Right renal cortex interstitium (tissue), 3 donors: ENCODE results near the gene SORBS1. TPM values are rescaled to one million over a fixed set of nuclear protein-coding genes. Genes with fewer than 3 reads are reported as not detected.
"Not testable (repeated sequence)": the region's sequence is repeated elsewhere in the genome, so short reads cannot be mapped to it uniquely, and the experiment has no call there.

Source experiments
- DNase-seq, 3 donors: peaks; one replicate each; pipeline ENCODE4 v3.0.0-alpha.2; 2013; ENCODE audit warnings: low read depth in 3 of 3, low spot score in 2 of 3
- polyA plus RNA-seq, 3 donors: library from polyadenylated mRNA; unstranded; fragments of 120-200 nt; gene quantifications; one replicate each; pipeline ENCODE4 v1.2.1, GENCODE V29; 2013; ENCODE audit not compliant: insufficient read length in 3 of 3

The SORBS1 gene
- polyA plus RNA-seq, 3 donors = 26.1 to 27.9 (median 26.6) TPM

- DNase-seq = no peak
Observed at GRCh38 chr10:95356190-95356955, 204.8 kb downstream of the SORBS1 start.

DNA sequence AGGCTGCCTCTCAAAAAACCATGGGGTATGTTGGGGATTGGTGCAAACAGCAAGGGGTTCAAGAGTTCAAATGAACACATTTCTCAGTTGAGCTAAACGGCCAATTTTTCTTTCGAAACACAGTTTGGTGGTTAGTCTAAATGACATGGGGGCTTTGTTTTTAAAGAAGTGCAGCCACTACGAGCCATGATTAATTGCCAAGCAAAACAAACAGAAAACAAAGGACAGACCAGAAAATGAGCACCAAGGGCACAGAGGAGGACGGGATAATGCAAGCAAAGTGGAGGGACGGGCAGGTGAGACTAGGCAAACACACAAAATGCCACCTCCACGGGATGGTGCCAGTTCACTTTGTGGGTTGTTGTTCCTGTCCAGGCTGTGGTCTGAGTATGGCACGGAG is 205.9 kb downstream of the SORBS1 start:
- no peak for DNase-seq

- no peak for DNase-seq
Observed at GRCh38 chr10:95354110-95354509, 207.1 kb downstream of the SORBS1 start.

DNA sequence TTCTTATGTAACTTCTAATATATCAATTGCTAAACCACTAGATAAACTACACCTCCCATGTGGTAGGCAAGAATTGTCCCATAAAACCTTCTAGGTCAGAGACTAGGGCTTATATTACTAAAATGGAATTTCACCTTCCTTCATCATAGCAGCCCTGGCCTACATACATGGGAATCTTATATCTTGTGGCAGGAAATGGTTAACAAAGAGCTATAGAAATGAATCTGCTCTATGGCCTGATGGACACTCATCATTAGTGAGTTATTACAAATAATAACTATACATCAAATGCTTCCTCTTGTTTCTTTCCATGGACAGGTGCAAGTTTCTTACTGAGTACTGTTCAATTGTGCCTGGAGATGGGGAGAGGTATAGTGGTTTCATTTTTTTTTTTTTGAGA is 208.0 kb downstream of the SORBS1 start:
- no peak for DNase-seq

DNA sequence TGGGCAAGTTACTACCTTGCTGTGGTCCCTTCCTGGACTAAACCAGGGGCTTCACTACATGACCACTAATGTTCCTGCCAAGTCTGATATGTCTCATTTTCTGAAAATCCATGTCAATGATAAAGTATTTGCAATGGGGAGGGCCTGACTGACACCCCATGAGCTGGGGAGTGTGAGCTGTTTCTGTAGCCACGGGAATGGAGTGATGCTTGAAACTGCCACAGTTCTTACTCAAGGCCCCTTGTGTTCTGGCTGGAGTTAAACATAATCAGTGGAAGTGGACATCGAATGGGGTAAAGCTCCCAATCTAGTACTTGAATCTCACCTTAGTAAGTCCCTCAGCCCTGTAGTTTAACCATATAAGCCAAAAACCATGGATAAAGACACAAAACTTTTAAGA is 208.5 kb downstream of the SORBS1 start:
- DNase-seq = no peak

DNA sequence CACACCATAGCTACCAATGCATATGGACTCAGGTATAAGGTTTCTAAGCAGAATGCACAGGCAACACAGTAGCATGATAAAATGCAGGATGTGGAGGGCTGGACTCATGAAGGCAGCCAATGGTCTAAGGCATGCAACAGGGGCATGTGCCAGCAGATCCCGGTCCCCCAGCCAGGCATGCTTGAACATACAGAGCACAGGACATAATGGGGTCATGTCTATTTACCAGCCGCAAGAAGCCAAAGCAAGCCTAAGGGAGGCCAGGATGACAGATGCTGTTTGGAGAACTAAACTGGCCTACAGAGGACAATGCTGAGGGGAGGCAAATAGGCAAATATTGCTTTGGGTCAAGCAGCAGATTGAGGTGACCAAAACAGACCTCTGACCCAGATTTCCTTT is 210.3 kb downstream of the SORBS1 start:
- DNase-seq = no peak

DNA sequence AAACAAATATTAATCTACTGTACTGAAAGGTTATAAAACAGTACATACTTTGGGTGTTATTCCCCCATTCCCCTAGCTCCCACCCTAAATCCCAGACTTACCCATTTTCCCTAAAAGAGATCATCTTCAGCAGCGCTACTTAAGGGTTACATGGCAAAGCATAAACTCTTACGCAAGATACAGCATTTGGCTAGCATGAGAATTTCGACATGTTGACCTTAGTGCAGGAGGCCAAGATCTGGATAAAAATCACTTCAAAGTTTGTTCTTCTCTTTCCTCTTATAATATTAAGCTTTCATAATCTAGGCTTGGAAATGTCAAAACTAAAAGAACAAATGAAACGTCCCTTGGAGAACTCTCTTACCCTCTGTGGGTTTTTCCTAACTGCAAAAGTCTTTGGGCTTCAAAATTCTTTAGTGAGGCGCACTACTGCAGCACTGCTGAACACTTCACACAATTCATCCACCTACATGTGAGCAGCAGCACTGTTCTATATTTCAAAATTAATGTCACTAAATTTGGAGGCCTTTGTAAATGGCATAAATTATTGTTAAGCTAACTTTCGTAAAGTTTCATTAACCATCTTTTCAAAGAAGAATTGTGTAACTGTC is 210.8 kb downstream of the SORBS1 start:
- DNase-seq = no peak

DNA sequence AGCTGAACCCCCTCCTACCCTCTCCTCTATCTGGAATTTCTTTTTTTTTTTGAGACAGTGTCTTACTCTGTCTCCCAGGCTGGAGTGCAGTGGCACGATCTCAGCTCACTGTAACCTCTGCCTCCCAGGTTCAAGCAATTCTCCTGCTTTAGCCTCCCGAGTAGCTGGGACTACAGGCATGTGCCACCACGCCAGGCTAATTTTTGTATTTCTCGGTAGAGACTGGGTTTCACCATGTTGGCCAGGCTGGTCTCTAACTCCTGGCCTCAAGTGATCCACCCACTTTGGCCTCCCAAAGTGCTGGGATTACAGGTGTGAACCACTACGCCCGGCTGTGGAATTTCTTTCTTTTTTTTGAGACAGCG is 213.8 kb downstream of the SORBS1 start:
- DNase-seq = not testable (repeated sequence)

GRCh38 chr10:95346715-95347401 is 214.3 kb downstream of the SORBS1 start:
- DNase-seq = no peak

DNA sequence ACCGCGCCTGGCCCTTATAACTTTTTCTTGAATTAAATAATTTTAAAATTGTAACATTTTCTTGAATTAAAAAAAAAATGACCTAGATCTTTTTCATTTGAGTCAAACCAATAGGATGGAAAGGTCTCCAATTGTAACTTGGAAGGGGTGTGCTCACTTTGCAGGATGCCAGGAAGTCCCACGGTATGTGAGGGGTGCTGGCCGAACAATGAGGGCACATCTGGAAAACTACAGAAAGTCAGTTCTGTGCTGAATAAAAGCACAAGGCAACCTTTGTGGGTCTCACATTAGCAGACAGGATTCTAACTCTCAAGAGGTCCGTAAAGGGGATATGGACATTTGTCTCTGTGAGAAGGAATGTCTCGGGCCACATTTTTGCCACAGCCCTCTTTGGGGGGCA is 217.6 kb downstream of the SORBS1 start:
- no peak for DNase-seq

GRCh38 chr10:95341716-95342130 is 219.4 kb downstream of the SORBS1 start:
- peak in 1 of 3 donors; percentile 41 for DNase-seq

DNA sequence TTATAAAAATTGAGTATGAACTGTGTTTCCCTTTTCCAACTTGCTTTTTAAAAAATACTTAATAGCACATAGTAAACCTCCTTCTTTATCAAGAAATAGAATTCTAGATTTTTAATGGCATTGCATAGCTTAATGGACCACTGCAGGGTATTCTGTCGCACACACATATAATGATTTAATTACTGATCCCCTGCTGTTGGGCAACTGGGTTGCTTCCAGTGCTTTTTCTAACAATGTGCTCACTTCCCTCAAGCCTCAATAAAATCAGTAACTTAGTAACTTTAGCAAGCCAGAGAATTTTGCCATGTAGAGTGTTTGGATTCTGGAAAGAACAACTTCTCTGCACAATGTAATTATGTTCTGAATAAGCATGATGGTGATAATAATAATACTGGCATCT is 221.3 kb downstream of the SORBS1 start:
- DNase-seq = no peak

DNA sequence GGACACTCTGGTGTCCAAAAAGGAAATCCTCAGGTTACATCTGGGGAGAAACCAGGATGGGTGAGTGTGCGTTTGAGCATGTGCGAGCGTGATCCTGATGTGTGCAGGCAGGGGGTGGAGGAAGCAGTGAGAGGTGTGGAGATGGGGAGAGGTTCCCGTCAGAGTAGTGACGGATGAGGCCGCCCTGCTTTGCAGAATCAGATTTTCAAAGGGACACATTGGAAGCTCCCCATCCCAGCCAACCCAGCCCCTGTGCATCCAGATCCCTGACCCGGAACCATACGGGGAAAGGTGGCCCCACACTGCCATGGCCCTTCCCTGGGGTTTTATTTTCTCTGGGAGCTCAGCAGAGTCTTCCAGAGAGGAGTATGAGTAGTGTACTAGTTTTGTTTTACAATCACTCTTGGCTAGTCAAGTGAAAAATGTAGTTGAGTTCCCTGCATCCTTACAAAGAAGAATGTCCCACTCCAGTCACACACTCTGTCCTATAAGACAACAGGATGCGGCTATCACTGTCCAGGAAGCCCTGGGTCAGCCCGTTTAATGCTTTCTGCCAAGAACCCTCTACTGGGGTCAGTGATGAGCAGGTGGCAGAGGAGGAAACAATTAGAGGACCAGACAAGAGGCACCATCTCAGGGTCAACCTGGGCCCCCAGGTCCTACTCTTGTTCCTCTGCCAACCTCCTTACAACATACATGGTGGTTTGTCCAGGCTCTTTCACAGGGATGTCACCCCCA is 223.6 kb downstream of the SORBS1 start:
- DNase-seq = no peak

- DNase-seq = no peak
Observed at GRCh38 chr10:95336702-95337101, 224.5 kb downstream of the SORBS1 start.

DNA sequence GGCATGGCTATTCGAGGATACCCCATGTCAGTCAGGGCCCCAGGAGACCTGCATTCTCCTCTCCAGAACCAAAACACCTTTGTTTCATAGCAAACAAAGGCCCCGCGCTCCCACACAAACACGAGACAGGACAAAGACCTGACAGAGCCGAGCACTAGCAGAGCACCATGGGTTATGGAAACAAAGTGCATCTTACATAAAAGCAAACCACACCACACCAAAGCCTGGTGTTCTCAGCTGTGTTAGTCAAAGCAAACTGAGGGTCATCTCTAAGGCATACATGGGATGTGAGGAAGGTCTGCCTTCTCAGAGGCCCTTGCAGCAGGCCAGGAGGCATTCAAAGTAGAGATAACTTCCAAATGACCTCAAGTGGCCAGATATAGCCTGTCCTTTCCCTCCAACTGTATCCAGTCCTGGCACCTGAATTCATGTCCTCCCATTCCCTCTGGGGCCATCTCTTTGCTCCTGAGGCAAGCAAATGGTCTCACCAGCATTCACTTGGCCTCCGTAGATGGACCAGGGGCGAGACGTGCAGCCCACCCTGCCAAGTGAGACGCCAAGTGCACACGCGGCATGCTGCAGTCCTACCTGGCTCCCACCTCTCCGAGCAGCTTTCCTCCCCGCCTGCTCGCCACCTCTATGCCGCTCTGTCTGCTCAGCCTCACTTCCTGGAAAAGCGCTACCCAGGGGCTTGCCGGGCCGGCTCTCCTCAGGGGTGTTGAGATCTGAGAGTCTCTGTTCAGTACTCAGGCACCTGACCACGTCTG is 225.1 kb downstream of the SORBS1 start:
- no peak for DNase-seq

DNA sequence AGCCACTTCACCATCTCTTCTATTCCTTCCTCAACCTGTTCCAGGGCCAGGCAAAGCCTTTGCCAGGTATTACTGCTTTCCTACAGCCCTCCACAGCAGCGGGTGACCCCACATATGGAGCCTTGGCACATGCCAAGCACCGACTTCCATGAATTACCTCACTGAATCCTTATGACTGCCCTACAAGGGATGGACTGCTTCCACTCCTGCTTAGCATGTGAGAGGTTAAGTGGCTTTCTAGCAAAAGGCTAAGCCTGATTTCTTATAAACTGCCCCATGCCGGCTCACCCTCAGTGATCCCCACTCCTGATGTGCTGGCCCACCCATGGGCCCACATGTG is 226.4 kb downstream of the SORBS1 start:
- no peak for DNase-seq

DNA sequence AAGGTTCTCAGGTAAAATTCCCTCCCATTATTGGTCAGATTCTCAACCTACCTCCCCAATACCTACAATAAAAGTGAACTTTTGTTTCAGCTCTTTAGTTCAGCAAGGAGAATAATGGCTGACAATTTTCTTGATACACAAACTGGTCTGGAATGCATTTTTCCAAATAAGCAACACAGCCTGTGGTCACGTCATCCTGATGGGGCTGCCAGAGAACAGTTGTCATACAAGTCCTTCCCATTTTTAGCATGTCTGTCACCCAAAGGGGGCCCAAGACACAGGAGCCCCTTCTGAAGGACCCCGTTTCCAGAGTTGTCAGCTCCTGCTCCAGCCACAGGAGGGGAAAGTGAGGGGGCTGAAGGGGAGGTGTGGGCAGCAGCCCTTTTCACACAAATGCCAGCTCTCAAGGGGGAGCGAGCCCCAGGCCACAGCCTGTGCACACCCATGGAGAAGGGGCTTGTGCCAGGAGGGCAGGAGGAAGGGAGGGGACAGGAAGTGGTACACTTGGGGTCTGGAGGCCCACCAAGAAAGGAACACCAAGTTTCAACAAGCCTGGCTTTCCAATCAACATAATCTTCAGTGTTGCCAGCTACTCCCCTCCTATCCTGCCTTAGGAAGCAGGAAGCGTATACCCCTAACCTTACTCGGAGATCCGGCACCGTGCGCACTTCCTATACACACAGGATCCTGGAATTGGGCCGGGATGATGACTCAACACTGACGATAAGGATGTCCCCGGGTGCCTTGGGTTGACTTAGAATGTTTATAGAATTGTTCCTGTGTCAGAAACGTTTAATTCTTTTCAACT is 227.0 kb downstream of the SORBS1 start:
- DNase-seq = no peak

- no peak for DNase-seq
Observed at GRCh38 chr10:95332666-95333249, 228.4 kb downstream of the SORBS1 start.

GRCh38 chr10:95331596-95332130 is 229.5 kb downstream of the SORBS1 start:
- DNase-seq = no peak
